COR-L47 (cell line): ENCODE results near the gene LRMDA.

Experiments used
- DNase-seq: peaks from one replicate; lab custom pipeline; 2025; lab: John Stamatoyannopoulos, UW

Gene LRMDA

GRCh38 chr10:76086761-76087639 is 655.6 kb downstream of the LRMDA start:
- peak; percentile 11 for DNase-seq

- DNase-seq: no peak
These were observed 656.6 kb downstream of the LRMDA start for GRCh38 chr10:76088008-76088407.

- DNase-seq: no peak
These were observed 657.6 kb downstream of the LRMDA start for GRCh38 chr10:76088980-76089379.

GRCh38 chr10:76089556-76090180 is 658.2 kb downstream of the LRMDA start:
- DNase-seq: peak; percentile 16

GRCh38 chr10:76091926-76092325 is 660.5 kb downstream of the LRMDA start:
- DNase-seq: no peak

GRCh38 chr10:76106611-76107010 is 675.2 kb downstream of the LRMDA start:
- DNase-seq: no peak

GRCh38 chr10:76108563-76109359 is 677.3 kb downstream of the LRMDA start:
- DNase-seq: no peak

- DNase-seq: no peak
These were observed 680.0 kb downstream of the LRMDA start for GRCh38 chr10:76111404-76111803.

- no peak for DNase-seq
These were observed 680.8 kb downstream of the LRMDA start for GRCh38 chr10:76111986-76112825.

- DNase-seq: no peak
These were observed 681.4 kb downstream of the LRMDA start for GRCh38 chr10:76112826-76113150.

GRCh38 chr10:76113952-76114351 is 682.5 kb downstream of the LRMDA start:
- no peak for DNase-seq

GRCh38 chr10:76114581-76115001 is 683.2 kb downstream of the LRMDA start:
- no peak for DNase-seq

- DNase-seq: no peak
These were observed 683.7 kb downstream of the LRMDA start for GRCh38 chr10:76115131-76115470.

- no peak for DNase-seq
These were observed 684.2 kb downstream of the LRMDA start for GRCh38 chr10:76115471-76116155.

- no peak for DNase-seq
These were observed 685.1 kb downstream of the LRMDA start for GRCh38 chr10:76116523-76116922.

GRCh38 chr10:76117949-76118348 is 686.5 kb downstream of the LRMDA start:
- no peak for DNase-seq

- DNase-seq: no peak
These were observed 687.6 kb downstream of the LRMDA start for GRCh38 chr10:76119036-76119435.

- DNase-seq: no peak
These were observed 688.1 kb downstream of the LRMDA start for GRCh38 chr10:76119515-76119914.

GRCh38 chr10:76122056-76122455 is 690.6 kb downstream of the LRMDA start:
- DNase-seq: no peak

- DNase-seq: no peak
These were observed 692.9 kb downstream of the LRMDA start for GRCh38 chr10:76124280-76124679.

- DNase-seq: no peak
These were observed 694.5 kb downstream of the LRMDA start for GRCh38 chr10:76125900-76126299.
